Medulla oblongata (tissue), 1 donor: ENCODE data around the gene NANOS1.

Experiments
- DNase-seq: peaks from one replicate; pipeline ENCODE4 v3.0.0-alpha.2; 2015; ENCODE audit errors: extremely low spot score

The NANOS1 gene

GRCh38 chr10:119060107-119060506 is 30.6 kb downstream of the NANOS1 start:
- DNase-seq = no peak

- no peak for DNase-seq
These were observed 31.8 kb downstream of the NANOS1 start for GRCh38 chr10:119061352-119061751.

- no peak for DNase-seq
These were observed 32.4 kb downstream of the NANOS1 start for GRCh38 chr10:119061926-119062325.

GRCh38 chr10:119070395-119071165 is 41.1 kb downstream of the NANOS1 start:
- no peak for DNase-seq

GRCh38 chr10:119073584-119073983 is 44.1 kb downstream of the NANOS1 start:
- no peak for DNase-seq

- DNase-seq = no peak
These were observed 49.1 kb downstream of the NANOS1 start for GRCh38 chr10:119078422-119079179.

- peak; percentile 54 for DNase-seq
These were observed 50.3 kb downstream of the NANOS1 start for GRCh38 chr10:119079599-119080520.

GRCh38 chr10:119080521-119081259 is 51.2 kb downstream of the NANOS1 start, which contains the start of gene EIF3A:
EIF3A (minus strand) TSS chr10:119080817; CDS start chr10:119080676, 141 bp downstream.
- DNase-seq = peak; percentile 94
